GM18502 (cell line): ENCODE results near the gene HES5.
"Not testable (repeated sequence)": the region's sequence is repeated elsewhere in the genome, so short reads cannot be mapped to it uniquely, and the experiment has no call there.

Source experiments
- ATAC-seq: cut with Tn5 transposase; IDR thresholded peaks from one replicate; pipeline ENCODE4 v1.9.1; 2021; ENCODE audit warnings: mild to moderate bottlenecking; ENCODE audit not compliant: unreplicated experiment, poor library complexity

Gene HES5

GRCh38 chr1:2561898-2562895 is 32.1 kb upstream of the HES5 start:
- ATAC-seq = no peak

GRCh38 chr1:2561446-2561845 is 31.4 kb upstream of the HES5 start:
- ATAC-seq = no peak

- no peak for ATAC-seq
Measured at GRCh38 chr1:2560299-2561073, 30.4 kb upstream of the HES5 start.

- no peak for ATAC-seq
Measured at GRCh38 chr1:2559509-2560298, 29.6 kb upstream of the HES5 start.

GRCh38 chr1:2558861-2559260 is 28.8 kb upstream of the HES5 start:
- ATAC-seq = no peak

- ATAC-seq = no peak
Measured at GRCh38 chr1:2558420-2558819, 28.4 kb upstream of the HES5 start.

- no peak for ATAC-seq
Measured at GRCh38 chr1:2557482-2558400, 27.7 kb upstream of the HES5 start.

GRCh38 chr1:2556678-2557481 is 26.8 kb upstream of the HES5 start:
- peak; percentile 17 for ATAC-seq

- peak; percentile 35 for ATAC-seq
Measured at GRCh38 chr1:2556277-2556677, 26.2 kb upstream of the HES5 start, which contains the start of gene TNFRSF14. Gene TNFRSF14 (plus strand): TSS chr1:2556371. CDS start chr1:2556665, 294 bp downstream.

GRCh38 chr1:2555634-2556276 is 25.7 kb upstream of the HES5 start:
- peak; percentile 42 for ATAC-seq

- ATAC-seq = no peak
Measured at GRCh38 chr1:2554621-2555387, 24.7 kb upstream of the HES5 start.

- ATAC-seq = no peak
Measured at GRCh38 chr1:2553871-2554620, 24.0 kb upstream of the HES5 start.

GRCh38 chr1:2553076-2553475 is 23.0 kb upstream of the HES5 start:
- ATAC-seq = not testable (repeated sequence)

- no peak for ATAC-seq
Measured at GRCh38 chr1:2552189-2552588, 22.1 kb upstream of the HES5 start.

- not testable (repeated sequence) for ATAC-seq
Measured at GRCh38 chr1:2551544-2551943, 21.5 kb upstream of the HES5 start.

- not testable (repeated sequence) for ATAC-seq
Measured at GRCh38 chr1:2550309-2550861, 20.3 kb upstream of the HES5 start.
